SHP77 (cell line): ENCODE measurements around the gene FOXA3.

Experiments used
- DNase-seq, 2 experiments: peaks; one replicate each; lab custom pipeline; 2025; lab: John Stamatoyannopoulos, UW

FOXA3 gene

GRCh38 chr19:45873219-45873772 is 9.2 kb downstream of the FOXA3 start:
- no peak for DNase-seq

- DNase-seq, result no peak
Observed at GRCh38 chr19:45874620-45874966, 10.5 kb downstream of the FOXA3 start.

- DNase-seq, result no peak
Observed at GRCh38 chr19:45876161-45876410, 12.0 kb downstream of the FOXA3 start.

GRCh38 chr19:45876411-45877197 is 12.5 kb downstream of the FOXA3 start:
- DNase-seq, result no peak

- no peak for DNase-seq
Observed at GRCh38 chr19:45878043-45878794, 14.1 kb downstream of the FOXA3 start.

- DNase-seq, result no peak
Observed at GRCh38 chr19:45879055-45879454, 14.9 kb downstream of the FOXA3 start.

- no peak for DNase-seq
Observed at GRCh38 chr19:45879971-45880370, 15.8 kb downstream of the FOXA3 start.

GRCh38 chr19:45881082-45881908 is 17.2 kb downstream of the FOXA3 start:
- no peak for DNase-seq

GRCh38 chr19:45881909-45882528 is 17.9 kb downstream of the FOXA3 start:
- DNase-seq, result no peak

GRCh38 chr19:45882652-45883585 is 18.8 kb downstream of the FOXA3 start:
- peak; percentile 70 to 81 for DNase-seq

GRCh38 chr19:45883586-45883880 is 19.4 kb downstream of the FOXA3 start:
- DNase-seq, result no peak

- DNase-seq, result no peak
Observed at GRCh38 chr19:45883881-45884681, 20.0 kb downstream of the FOXA3 start.

GRCh38 chr19:45884682-45885555 is 20.8 kb downstream of the FOXA3 start:
- DNase-seq, result peak in 1 of 2 experiments; percentile 18

- DNase-seq, result peak; percentile 64 to 88
Observed at GRCh38 chr19:45885556-45886426, 21.7 kb downstream of the FOXA3 start, which contains the start of gene IRF2BP1. Gene IRF2BP1, minus strand, starts transcription at chr19:45886141. Its CDS starts 367 bp downstream, at chr19:45885774.

- peak; percentile 86 to 89 for DNase-seq
Observed at GRCh38 chr19:45886427-45887199, 22.5 kb downstream of the FOXA3 start.

GRCh38 chr19:45887200-45887710 is 23.1 kb downstream of the FOXA3 start:
- DNase-seq, result peak in 1 of 2 experiments; percentile 47
